EH (cell line): ENCODE results near the gene PANX2.
A peak's percentile ranks its signal among the peaks of the same experiment; 100 is the strongest.
"Not testable (repeated sequence)": the region's sequence is repeated elsewhere in the genome, so short reads cannot be mapped to it uniquely, and the experiment has no call there.

ENCODE experiments used
- DNase-seq: peaks from one replicate; pipeline ENCODE4 v3.0.0-alpha.2; 2015; ENCODE audit warnings: low read depth

The PANX2 gene, protein sequence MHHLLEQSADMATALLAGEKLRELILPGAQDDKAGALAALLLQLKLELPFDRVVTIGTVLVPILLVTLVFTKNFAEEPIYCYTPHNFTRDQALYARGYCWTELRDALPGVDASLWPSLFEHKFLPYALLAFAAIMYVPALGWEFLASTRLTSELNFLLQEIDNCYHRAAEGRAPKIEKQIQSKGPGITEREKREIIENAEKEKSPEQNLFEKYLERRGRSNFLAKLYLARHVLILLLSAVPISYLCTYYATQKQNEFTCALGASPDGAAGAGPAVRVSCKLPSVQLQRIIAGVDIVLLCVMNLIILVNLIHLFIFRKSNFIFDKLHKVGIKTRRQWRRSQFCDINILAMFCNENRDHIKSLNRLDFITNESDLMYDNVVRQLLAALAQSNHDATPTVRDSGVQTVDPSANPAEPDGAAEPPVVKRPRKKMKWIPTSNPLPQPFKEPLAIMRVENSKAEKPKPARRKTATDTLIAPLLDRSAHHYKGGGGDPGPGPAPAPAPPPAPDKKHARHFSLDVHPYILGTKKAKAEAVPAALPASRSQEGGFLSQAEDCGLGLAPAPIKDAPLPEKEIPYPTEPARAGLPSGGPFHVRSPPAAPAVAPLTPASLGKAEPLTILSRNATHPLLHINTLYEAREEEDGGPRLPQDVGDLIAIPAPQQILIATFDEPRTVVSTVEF

DNA sequence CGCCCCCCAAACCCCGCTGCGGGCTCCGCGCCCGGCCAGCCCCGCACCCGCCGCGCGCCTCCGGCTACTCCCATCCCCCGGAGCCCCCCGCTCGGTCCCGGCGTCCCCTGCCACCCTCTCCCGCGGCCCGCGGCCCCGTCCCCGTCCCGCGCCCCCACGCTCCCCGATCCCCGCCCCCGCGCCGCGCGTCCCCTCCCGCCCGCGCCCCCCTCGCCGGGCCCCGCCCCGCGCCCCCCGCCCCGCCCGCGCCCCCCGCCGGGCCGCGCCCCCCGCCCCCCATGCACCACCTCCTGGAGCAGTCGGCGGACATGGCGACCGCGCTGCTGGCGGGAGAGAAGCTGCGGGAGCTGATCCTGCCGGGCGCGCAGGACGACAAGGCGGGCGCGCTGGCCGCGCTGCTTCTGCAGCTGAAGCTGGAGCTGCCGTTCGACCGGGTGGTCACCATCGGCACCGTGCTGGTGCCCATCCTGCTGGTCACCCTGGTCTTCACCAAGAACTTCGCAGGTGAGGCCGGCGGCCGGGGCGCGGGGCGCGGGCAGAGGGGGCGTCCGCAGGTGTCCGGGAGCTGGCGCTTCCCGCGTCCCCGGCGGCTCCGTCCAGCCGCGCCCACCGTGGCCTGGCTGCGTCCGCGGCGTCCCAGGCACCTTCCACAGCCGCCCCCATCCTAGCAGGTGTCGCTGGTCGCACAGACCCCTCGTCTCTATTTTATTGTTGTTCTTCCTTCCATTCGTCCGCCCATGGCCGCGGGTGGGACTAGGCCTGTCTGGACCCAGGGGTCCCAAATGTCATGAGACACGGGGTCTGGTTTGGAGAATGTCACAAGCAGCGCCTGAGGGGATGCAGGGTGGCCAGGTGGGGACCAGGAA lies at the start of gene PANX2:
PANX2 (plus strand) TSS at position 279 of the 866 bp plus-strand sequence; CDS start at position 279, 0 bp downstream.
- DNase-seq = peak; percentile 22

DNA sequence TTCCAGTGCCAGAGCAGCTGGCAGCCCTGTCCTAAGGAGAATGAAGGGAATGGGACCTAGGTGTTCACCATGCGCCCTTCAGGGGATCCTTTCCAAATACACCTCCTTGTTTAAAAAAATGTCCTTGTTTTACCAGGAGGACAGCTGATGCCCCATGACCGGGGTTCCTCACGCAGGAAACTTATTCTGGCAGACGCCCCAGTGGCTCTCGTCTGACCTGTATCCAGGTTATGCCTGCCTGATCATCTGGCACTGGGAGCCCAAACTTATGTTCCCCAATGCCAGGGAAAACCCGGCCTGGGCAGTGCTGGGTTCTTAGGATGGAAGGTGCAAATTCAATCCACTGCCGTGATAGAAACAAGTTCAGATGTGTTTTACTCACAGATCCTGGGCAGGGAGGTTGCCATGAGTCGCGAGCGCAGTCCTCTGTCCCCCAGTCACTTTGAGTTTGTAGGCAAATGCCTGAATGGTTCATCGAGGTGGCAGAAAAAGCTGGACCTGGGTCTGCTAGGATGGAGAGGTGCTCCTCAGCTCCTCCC lies 49.3 kb upstream of the PANX2 start:
- DNase-seq = no peak

DNA sequence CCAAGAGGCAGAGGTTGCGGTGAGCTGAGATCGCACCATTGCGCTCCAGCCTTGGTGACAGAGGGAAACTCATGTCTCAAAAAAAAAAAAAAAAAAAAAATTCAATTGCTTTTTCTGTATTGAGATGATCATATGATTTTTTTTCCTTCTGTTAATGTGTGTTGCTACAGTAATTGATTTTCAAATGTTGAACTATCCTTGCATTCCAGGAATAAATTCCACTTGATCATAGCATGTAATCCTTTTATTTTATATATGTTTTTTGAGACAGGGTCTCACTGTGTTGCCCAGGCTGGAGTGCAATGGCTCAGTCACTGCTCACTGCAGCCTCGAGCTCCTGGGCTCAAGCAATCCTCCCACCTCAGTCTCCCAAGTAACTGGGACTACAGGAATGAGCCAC lies 47.4 kb upstream of the PANX2 start:
- no peak for DNase-seq

DNA sequence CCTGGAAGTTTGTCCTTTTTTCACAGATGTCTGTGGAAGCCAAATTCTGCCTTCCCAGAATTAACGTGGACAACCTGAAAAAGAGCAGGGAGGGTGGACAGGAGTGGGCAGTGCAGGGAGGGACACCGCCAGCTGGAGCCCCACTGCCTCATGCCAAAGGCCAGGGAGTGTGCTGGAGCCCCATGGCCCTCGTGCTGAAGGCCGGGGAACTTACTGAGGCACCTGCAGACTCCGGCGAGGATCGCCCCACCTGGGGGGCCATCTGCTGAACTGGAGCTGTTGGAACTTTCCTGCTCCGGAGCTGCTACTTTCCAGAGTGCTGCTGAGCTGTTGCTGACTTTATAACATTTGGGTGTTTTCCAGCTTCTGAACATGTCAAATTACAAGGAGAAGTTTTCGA lies 45.5 kb upstream of the PANX2 start:
- no peak for DNase-seq

DNA sequence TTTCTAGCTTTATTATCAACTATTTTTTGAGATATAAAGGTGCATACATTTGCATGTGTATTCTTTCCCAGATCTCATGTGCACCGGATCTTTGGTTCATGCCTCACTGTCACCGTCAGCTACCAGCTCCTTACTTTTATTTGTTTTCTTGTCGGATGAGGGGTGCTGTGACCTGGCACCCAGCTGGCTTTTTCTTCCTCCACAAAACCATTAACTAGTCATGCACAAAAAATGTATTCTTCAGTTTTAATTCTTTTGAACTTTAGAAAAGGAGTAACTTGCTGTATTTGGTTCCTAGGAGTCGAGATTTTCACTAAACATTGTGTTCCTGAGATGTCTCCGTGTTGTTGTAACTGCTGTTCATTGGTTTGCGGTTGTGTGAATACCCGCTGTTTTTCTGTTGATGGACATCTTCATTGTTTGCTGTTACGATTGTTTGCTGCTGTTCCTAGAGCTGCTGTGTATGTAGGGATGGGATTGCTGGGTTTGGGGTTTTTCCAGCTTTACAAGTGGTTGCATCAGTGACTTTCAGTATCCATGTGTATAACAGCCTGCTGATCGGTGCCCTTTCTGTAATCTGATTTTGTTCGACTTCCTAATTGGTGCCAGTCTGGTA lies 41.3 kb upstream of the PANX2 start:
- peak; percentile 53 for DNase-seq

DNA sequence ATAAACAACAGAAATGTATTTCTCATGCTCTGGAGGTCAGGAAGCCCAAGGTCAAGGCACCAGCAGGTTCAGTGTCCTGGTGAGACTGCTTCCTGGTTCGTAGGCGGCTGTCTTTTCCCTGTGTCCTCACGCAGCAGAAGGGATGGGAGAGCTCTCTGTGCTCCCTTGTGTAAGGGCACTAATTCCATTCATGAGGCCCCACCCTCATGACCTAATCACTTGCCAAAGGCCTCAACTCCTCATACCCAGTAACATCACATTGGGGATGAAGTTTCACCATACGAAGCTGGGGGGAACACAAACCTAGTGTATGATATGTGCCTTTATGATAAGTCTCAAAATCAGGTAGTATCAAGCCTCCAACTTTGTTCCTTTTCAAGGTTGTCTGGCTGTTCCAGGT lies 38.6 kb upstream of the PANX2 start:
- DNase-seq = no peak

DNA sequence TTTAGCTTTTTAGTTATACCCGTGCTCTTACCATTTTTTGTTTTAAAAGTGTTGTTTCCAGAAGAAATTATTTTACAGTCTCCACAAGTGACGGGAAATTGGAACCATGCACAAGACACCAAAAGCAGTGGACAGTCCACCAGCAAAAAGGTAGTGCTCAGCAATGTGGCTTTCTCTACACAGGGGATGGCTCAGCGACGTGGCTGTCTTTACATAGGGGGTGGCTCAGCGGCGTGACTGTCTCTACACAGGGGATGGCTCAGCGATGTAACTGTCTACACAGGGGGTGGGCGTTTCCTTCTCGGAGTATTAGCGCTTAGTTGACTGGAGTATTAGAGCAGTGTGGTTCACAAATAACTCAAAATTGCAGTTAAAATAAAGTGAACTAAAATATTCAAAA lies 36.0 kb upstream of the PANX2 start:
- DNase-seq = no peak

DNA sequence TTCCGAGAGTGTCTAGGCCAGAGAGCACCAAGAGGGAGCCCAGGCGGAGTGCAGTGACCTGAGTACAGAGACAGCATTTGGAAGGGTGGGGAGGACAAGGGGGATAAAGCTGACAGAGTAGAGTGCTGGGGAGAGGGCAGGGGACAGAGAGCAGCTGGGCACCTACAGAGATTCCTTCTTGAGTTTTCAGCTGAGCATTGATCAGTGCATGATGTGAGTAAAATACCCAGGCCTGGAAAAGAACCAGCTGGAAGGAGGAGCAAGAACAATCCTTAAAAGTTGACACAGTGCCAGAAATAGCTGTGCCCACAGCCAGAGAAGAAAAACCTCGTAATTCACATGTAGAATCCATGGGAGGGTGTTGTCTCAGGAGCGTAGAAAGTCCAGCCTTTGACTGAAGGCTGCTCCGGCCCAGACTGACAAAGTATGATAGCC lies 33.9 kb upstream of the PANX2 start:
- DNase-seq = no peak

DNA sequence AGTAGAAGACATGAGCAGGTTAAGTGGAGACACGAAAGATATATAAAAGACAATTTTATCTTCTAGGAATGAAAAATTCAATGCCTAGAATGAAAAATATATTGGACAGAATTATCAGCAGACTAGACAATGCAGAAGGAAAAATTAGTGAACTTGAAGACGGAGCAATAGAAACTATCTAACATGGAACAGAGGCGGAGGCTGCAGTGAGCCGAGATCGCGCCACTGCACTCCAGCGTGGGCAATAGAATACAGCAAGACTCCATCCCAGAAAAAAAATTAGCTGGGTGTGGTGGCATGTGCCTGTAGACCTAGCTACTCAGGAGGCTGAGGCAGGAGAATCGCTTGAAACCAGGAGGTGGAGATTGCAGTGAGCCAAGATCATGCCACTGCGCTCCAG lies 33.3 kb upstream of the PANX2 start:
- not testable (repeated sequence) for DNase-seq

DNA sequence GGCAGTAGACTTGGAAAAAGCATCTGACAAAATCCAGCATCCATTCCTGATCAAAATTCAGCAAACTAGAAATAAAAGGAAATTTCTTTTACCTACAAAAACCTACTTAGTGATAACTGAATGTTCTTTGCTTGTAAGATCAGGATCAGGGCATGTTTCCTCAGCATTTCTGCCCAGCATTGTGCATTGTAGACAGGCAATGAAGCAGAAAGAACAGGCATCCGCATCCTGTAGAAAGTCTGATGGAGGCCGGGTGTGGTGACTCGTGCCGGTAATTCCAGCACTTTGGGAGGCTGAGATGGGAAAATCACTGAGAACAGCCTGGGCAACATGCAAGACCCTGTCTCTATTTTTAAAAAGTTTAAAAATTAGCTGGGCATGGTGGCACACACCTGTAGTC lies 32.5 kb upstream of the PANX2 start:
- DNase-seq = no peak

DNA sequence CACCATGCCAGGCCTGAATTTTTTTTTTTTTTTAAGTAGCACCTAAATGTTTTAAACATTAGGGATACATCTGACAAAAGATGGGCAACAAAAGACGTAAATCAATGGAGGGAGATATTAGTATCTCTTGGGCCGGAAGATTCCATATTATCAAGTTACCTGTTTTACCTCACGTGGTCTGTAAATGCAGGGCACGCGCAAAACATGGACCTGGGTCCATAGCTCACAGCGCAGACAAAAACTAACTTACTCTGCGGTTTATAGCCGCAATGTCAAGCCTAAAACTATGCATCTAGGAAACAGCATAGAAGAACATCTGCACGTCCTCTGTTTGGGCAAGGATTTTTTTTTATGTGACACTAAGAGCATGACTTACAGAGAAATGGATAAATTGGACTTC lies 31.5 kb upstream of the PANX2 start:
- DNase-seq = no peak

DNA sequence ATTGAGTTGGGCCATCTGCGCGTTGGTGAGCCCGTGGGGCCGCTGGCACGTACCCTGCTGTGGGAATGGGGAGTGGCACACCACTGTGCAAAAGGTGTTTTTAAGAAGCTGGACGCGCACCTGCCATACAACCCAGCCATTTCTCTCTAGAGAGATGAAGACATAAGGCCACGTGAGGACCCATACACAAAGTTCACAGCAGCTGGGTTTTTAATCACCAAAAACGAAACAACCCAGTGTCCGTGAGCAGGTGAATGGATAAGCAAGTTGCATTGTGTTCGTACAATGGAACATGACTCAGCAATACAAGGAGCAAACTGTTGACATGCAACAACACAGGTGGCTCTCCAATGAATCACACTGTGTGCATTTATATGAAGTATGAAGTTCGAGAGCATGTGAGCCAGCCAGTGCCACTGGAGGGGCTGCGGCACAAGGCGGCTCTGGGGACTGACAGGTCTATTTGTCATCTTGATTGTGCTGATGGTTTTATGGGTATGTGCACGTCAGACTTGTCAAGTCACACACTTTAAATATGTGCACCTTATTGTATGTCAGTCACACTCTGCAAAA lies 30.6 kb upstream of the PANX2 start:
- no peak for DNase-seq

DNA sequence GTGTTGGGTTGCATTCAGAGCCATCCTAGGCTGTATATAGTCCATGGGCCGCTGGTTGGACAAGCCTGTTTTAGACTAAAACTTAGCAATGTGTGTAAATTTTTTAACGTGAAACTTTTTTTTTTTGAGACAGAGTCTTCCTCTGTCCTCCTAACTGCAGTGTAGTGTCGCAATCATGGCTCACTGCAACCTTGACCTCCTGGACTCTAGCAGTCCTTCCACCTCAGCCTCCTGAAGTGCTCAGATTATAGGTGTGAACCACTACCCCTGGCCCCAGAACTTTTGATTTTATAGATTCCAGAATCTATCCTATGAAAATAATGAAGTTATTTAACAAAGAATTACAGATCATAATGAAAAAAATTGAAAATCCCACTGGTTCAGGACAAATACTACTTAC lies 29.9 kb upstream of the PANX2 start:
- no peak for DNase-seq

DNA sequence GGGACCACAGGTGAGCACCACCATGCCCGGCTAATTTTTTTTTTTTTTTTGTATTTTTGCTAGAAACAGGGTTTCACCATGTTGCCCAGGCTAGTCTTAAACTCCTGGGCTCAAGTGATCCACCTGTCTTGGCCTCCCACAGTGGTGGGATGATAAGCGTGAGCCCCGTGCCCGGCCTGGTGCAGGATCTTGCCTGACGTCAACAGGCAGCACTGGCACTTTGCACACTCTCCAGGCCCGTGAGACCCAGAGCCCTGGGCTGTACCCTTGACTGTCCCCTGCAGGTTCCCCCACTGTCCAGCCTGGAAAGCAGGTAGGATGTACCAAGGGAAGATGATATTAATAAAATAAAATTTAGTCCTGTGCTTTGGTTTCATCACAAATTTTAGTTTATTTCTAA lies 29.1 kb upstream of the PANX2 start:
- no peak for DNase-seq

DNA sequence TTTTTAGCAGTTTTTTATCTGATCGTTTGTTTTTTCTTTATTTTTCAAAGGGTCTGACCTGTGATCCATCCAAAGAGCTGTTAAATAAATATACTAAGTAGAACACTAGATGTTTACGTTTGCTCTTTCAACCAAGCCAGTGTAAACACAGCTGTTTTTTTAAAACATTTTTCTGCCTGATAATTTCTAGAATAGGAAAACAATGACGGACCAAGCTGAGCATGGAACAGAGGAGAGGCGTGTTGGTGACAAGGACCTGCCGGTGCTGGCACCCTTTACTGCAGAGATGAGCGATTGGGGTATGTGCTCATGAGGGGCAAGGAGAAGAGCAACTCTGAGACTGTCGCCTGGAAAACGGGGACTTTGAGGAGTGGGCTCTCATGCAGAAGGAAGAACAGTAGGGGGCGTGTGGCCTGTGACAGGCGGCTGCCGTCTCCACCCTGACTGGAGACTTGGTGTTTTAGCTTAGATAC lies 28.6 kb upstream of the PANX2 start:
- DNase-seq = no peak

DNA sequence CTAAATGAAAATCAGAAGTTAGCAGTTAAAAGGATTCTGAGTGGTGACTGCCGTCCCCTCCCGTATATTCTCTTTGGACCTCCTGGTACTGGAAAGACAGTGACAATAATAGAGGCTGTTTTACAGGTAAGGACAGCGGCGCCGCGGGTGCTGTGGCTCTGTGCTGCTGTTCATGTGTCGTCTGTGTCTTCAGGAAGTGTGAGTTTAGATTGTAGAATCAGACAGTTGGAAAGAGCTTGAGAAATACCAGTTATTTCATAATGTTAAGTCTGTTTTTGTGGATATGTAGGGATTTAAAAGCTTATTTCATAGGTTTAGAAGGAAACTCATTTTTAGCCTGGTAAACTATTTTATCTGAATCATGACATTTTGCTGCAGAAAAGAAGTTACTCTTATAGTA lies 27.4 kb upstream of the PANX2 start:
- no peak for DNase-seq

DNA sequence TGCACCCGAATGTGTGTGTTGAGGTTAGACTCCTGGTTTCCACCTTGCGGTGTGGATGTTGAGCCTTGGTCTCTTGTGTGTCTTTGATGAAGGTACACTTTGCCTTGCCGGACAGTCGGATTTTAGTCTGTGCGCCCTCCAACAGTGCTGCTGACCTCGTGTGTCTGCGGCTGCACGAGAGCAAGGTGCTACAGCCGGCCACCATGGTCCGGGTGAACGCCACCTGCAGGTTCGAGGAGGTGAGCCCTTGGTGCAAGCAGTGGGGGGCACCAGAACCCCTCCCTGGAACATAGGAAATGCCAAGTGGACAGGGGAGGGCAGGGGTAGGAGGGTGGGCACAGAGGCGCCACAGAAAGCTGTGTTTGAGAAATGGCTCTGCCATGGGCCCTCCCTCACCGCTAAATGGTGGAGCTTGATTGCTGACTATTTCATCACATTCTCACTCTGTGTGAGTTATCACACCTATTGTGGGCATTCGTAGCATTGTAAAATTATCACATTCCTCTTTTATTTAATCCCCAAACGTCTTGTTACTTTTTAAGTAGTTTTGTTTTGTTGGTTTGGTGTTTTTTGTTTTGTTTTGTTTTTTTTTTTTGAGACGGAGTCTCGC lies 26.4 kb upstream of the PANX2 start:
- no peak for DNase-seq

DNA sequence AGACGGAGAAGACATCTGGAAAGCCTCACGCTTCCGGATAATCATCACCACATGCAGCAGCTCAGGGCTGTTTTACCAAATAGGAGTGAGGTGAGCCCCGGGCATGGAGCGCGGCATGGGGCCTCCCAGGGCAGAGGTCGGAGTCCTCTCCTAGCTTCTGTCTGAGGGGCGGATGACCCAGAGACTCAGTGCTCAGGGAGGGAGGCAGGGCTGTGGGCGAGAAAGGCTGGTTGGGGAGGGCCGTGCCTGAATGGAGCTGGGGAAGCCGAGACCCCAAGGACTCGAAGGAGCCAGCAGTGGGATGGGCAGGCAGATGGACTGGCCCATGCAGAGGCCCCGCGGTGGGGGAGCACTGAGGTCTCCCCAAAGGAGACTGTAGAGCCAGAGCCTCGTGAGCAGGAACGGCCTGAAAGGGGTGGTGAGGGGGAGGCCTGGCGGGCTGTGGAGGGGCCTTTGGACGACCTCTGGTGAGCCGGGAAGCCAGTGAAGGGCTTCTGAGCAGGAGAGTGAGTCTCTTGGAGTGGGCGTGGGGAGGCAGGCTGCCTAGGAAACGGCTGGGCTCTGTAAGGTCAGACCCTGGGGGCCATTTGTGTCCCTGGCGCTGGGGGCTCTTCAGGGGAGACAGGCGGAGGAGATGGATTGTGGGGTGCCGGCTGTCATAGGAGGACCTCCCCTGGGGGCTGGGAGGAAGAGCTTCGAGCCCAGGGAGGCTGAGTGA lies 24.7 kb upstream of the PANX2 start:
- no peak for DNase-seq

DNA sequence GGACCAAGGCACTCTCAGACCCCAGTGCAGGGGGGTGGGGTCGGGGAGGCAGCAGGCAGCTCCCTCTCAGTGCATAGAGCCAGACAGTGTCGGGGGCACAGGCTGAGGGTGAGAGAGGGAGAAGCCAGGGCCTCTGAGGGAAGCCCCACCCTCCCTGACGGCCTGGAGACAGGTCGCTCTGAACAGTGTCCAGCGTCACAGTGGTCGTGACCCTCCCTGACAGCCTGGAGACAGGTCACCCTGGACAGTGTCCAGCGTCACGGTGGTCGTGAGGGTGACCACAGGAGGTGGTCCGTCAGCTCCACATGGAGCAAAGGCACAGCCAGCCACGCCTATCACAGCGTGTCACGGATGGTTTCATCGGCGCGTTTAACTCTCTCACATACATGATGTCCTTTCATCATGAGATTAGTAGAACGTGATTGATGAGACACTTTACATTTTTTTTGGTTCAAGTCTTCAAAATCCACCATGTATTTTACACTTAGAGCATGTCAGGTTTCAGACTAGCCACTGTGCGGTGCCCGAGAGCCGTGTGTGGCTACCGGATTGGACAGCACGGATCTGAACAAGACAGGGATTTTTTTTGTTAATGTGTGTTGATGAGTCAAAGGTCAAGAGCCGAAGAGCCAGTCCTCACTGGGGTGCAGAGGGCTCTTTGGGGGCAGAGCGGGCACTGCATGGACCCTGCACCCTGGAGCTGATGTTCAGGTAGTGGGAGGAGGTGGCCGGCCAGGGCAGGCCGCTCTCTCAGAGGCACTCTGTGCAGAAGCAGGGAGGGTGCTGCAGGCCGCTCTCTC lies 23.9 kb upstream of the PANX2 start:
- peak; percentile 58 for DNase-seq
